HG03439 (cell line): ENCODE data around the gene CCDC13.
A peak's percentile ranks its signal among the peaks of the same experiment; 100 is the strongest.
"Not testable (repeated sequence)": the region's sequence is repeated elsewhere in the genome, so short reads cannot be mapped to it uniquely, and the experiment has no call there.

Source experiments
- ATAC-seq: cut with Tn5 transposase; IDR thresholded peaks from one replicate; pipeline ENCODE4 v1.9.1; 2021; ENCODE audit warnings: mild to moderate bottlenecking, moderate library complexity; ENCODE audit not compliant: unreplicated experiment

The CCDC13 gene, protein sequence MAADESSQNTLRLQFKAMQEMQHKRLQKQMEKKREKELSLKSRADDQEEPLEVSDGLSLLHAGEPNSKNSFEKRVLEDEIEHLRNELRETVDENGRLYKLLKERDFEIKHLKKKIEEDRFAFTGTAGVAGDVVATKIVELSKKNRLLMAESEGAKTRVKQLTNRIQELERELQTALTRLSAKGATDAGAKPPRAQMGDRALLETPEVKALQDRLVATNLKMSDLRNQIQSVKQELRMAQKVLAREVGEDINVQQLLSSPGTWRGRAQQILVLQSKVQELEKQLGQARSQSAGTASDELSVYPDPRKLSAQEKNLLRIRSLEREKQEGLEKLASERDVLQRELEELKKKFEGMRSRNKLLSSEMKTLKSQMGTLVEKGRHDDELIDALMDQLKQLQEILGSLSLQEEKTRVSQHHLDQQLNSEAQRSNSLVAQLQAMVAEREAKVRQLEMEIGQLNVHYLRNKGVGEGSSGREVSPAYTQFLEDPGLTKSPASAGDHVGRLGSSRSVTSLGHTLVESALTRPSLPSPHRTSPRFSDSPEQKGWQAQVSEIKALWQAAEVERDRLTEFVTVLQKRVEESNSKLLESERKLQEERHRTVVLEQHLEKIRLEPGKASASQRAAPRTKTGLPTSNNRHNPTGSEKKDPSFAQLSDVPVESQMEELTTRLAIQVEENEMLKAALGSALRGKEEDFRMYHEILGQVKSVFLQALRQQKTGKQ

GRCh38 chr3:42772670-42773408 lies at the start of gene CCDC13:
TSS of gene CCDC13 (minus strand) at chr3:42773253. CDS start at chr3:42758345, 14,908 bp downstream.
- ATAC-seq: peak; percentile 98

GRCh38 chr3:42822828-42823227 lies 49.8 kb upstream of the CCDC13 start:
- ATAC-seq: no peak

GRCh38 chr3:42820746-42821051 lies 47.6 kb upstream of the CCDC13 start:
- ATAC-seq: no peak

- no peak for ATAC-seq
Measured at GRCh38 chr3:42819351-42819965, 46.4 kb upstream of the CCDC13 start.

GRCh38 chr3:42815826-42816225 lies 42.8 kb upstream of the CCDC13 start:
- no peak for ATAC-seq

DNA sequence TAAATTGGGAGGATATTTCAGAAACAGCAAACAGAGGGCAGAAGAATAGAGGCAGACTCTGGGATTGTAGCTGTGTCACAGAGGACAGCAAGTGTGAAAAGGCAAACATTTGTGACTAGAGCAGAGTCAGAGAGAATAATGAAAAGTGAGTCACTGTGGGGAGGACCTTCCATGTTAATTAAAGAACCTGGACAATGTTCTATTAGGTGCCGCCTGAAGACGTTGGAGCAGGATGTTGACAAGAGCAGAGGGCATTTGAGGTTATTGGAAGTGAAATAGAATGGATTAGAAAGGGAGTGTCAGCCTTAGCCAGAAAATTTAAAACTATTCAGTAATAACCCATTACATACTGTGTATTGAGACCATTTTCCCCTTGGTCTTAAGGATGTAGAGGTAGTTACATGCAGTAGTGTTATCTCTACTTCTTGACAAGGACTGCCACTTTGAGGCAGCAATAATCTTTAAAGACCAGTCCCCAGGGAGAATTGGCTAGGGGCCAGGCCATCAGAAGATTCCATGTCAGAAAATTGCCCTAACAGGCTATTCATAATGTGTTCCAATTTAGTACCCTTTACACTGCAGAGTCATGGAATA lies 42.0 kb upstream of the CCDC13 start:
- ATAC-seq: no peak

DNA sequence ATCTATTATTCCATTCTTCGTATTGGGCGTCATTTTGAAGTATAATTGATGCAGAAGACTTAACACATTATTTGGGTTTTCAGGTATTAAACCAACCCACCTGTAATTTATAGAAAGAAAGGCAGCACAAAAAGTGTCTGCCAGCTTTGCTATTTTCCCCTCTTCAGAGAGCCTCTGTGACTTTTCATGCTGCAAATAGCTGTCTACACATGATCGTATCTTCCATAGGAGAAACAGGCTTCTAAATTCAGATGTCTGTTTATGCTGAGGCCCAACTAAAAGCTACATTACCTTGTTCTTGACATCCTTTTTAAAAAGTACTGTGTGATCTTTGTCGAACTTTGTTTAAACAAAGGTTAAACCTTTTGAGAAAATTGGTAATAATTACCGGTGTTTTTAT lies 41.2 kb upstream of the CCDC13 start:
- no peak for ATAC-seq

GRCh38 chr3:42811118-42811883 lies 38.2 kb upstream of the CCDC13 start:
- not testable (repeated sequence) for ATAC-seq

DNA sequence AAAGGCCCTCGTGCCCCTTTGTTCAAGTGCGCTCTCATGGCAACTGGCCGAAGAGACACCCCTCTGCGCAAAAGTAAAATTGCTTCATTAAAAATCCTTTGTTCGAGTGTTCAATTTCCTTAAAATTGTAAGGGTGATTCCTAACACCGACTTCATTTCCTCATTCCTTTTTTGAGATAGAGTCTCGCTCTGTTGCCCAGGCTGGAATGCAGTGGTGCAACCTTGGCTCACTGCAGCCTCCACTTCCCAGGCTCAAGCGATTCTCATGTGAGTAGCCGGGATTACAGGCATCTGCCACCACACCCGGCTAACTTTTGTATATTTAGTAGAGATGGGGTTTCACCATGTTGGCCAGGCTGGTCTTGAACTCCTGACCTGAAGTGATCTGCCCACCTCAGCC lies 37.7 kb upstream of the CCDC13 start:
- not testable (repeated sequence) for ATAC-seq

DNA sequence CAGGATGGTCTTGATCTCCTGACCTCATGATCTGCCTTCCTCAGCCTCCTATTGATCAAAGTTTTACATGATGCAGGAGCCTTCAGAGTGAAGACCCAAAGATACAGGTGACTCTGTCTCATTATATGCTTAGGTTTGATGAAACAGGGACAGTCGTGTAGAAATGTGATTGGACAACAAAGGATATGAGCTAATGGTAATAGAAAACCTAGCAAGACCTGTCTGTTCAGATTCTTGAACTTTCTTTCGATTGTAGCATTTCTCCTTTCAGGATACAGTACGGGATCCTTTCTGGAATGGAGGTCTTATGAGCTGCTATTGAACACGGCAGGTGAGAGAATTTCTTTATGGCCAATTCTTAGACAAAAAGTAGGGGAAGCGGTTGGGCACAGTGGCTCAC lies 36.1 kb upstream of the CCDC13 start, which contains the start of gene ACKR2:
Gene ACKR2 (plus strand): TSS at position 244 of the 400 bp plus-strand sequence. CDS start 55,058 bp downstream, outside the sequence.
- ATAC-seq: no peak

- ATAC-seq: no peak
Measured at GRCh38 chr3:42807929-42808328, 34.9 kb upstream of the CCDC13 start.

DNA sequence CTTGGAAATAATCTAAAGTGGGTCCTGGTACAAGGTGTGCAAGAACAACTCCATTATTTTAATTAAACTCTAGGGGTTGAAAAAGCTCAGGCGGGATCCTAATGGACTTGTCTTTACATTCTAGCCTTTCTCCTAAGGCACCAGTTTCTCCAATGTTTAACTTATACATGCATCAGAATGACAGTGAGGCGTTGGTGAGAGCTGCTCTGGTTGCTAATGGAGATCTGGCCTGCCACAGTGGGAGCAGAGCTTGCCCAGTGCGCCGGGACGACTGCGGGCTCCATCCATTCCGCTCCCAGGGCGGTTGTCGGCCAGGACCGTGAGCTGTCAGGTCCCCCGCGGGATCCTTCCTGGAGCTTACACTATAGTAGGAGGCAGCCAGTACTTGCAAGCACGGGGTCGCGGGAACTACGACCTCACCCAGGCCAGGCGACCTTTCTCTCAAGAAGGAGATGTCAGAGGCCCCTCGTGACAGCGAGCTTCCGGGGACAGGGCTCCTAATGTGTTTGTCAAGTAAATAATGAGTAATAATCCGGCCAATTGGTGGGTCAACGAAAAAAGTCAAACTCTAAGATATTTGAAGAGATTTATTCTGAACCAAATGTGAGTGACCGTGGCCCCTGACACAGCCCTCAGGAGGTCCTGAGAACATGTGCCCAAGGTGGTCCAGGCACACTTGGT lies 32.2 kb upstream of the CCDC13 start:
- no peak for ATAC-seq

DNA sequence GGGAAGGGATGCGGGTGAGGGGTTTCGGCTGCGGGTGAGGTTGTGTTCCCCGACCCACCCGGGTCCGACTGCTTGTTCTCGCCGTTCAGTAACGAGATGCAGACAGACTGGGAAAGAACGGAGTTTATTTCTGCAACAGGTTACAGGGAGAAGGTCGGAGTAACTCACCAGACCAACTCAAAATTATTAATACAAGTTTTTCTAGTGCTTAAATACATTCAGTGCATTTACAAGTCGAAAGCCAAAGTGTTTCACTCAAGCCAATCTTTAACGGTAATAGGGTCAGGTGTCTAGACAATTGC lies 31.7 kb upstream of the CCDC13 start:
- peak; percentile 20 for ATAC-seq

- ATAC-seq: peak; percentile 97
Measured at GRCh38 chr3:42804106-42804830, 31.2 kb upstream of the CCDC13 start, which contains the start of gene HIGD1A. TSS of gene HIGD1A (minus strand) at chr3:42804490. CDS start at chr3:42794253, 10,237 bp downstream.

DNA sequence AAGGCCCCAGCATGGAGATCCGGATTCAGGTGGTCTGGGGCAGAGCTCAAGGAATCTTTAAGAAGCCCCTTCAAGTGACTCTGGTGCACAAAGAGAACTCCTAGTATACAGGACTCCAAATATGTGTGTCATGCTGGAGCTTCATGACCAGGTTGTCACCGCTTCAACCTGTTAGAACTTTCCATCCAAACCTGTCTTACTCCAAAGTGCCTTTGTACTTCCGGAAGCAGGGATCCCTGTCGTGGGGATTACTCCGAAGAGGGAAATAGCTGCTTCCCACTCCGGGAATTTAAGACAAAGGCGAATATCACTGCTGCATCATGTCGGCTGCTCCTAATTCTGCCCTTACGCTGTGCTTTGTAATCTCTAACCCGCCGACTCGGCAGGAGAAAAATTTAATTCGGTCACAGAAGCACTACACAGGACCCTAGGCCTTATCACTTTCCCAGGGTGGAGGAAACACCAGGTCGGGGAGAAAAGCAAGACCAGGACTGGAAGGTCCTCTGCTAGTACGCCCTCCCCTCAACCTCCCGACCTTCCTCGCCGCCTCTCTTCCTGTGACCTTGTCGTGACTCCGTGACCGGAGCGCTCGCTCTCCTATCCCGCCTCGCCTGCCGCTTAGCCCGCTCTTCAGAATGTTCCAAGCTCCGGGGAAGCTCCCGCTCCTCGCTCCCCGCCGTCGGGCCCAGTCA lies 30.5 kb upstream of the CCDC13 start:
- peak; percentile 30 for ATAC-seq

DNA sequence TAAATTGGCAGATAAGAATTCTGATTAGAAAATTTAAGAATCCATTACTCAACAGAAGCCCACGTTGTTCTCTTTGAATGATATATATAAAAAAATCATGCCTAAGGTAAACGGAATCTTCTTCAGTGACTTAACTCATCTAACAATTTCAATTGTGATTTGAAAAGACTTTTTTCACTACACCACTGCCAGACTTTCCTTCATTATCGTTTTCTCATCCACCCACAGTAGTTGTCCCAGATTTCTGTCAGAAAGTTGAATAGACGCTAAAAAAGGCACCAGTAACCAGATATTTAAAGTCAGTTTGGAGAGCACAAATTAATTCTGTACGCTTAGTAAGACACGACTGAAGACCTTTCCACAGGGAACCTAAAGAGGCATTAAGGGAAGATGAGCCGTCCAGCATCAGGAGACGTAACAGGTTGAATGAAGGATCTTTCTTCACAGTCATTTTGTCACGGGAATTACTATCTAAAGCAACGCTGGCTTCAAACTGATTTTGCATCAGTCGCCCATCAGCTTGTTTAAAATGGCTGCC lies 29.9 kb upstream of the CCDC13 start:
- ATAC-seq: no peak

GRCh38 chr3:42801784-42802183 lies 28.7 kb upstream of the CCDC13 start:
- no peak for ATAC-seq

DNA sequence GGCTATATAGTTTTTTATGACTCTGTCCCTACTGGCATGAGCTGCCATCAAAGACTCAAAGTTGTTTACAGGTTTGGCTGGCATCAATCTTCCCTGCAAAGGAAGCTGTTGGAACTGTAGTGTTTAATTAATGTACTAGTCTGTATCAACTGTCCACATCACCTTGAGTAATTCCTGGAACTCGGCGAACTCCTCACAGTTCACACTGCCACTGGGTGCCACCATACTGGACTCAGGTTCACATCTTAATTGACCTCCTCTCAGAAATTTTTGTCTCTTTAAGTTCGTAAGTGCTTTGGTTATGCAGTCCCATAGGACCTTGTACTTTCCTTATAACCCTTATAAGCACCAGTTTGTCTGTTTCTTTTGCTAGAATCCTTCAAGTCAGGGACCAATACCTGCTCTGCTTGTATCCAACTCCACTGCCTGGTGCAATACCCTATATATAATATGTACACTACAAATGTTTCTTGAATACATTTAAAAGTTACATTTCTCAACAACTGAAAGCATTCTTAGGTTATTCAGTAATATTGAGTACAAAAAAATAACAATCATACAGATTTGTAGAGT lies 28.1 kb upstream of the CCDC13 start:
- no peak for ATAC-seq
